DMS 273 (cell line): Measurements from ENCODE around the gene KAT6B.
"Not testable (repeated sequence)": the region's sequence is repeated elsewhere in the genome, so short reads cannot be mapped to it uniquely, and the experiment has no call there.

Source experiments
- DNase-seq: peaks from one replicate; lab custom pipeline; 2025; ENCODE audit not compliant: unreplicated experiment; lab: John Stamatoyannopoulos, UW

Gene KAT6B

GRCh38 chr10:74887614-74888284 is 61.3 kb downstream of the KAT6B start:
- no peak for DNase-seq

- DNase-seq: peak; percentile 44
These were observed 62.7 kb downstream of the KAT6B start for GRCh38 chr10:74888962-74889661.

- DNase-seq: no peak
These were observed 63.2 kb downstream of the KAT6B start for GRCh38 chr10:74889662-74889998.

GRCh38 chr10:74890460-74890859 is 64.1 kb downstream of the KAT6B start:
- DNase-seq: no peak

GRCh38 chr10:74891053-74891452 is 64.7 kb downstream of the KAT6B start:
- peak; percentile 14 for DNase-seq

GRCh38 chr10:74892839-74893238 is 66.4 kb downstream of the KAT6B start:
- DNase-seq: no peak

- not testable (repeated sequence) for DNase-seq
These were observed 66.9 kb downstream of the KAT6B start for GRCh38 chr10:74893329-74893728.

- DNase-seq: no peak
These were observed 70.6 kb downstream of the KAT6B start for GRCh38 chr10:74896788-74897527.

- no peak for DNase-seq
These were observed 72.0 kb downstream of the KAT6B start for GRCh38 chr10:74898201-74898976.

- no peak for DNase-seq
These were observed 73.9 kb downstream of the KAT6B start for GRCh38 chr10:74900297-74900696.

GRCh38 chr10:74901301-74901700 is 74.9 kb downstream of the KAT6B start:
- DNase-seq: no peak

GRCh38 chr10:74901867-74902450 is 75.6 kb downstream of the KAT6B start:
- no peak for DNase-seq

- no peak for DNase-seq
These were observed 77.1 kb downstream of the KAT6B start for GRCh38 chr10:74903491-74903890.

- no peak for DNase-seq
These were observed 80.3 kb downstream of the KAT6B start for GRCh38 chr10:74906611-74907198.

- DNase-seq: no peak
These were observed 83.3 kb downstream of the KAT6B start for GRCh38 chr10:74909670-74910069.

- DNase-seq: no peak
These were observed 84.0 kb downstream of the KAT6B start for GRCh38 chr10:74910241-74910975.

- no peak for DNase-seq
These were observed 84.6 kb downstream of the KAT6B start for GRCh38 chr10:74910976-74911350.

GRCh38 chr10:74912182-74912581 is 85.8 kb downstream of the KAT6B start:
- no peak for DNase-seq

- no peak for DNase-seq
These were observed 86.3 kb downstream of the KAT6B start for GRCh38 chr10:74912682-74913081.

GRCh38 chr10:74913377-74913979 is 87.1 kb downstream of the KAT6B start:
- DNase-seq: no peak
